ENCODE data around the gene LOXL3.

- TF ChIP-seq, protein P1, sequence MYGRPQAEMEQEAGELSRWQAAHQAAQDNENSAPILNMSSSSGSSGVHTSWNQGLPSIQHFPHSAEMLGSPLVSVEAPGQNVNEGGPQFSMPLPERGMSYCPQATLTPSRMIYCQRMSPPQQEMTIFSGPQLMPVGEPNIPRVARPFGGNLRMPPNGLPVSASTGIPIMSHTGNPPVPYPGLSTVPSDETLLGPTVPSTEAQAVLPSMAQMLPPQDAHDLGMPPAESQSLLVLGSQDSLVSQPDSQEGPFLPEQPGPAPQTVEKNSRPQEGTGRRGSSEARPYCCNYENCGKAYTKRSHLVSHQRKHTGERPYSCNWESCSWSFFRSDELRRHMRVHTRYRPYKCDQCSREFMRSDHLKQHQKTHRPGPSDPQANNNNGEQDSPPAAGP (tag by site-specific recombination; IDR thresholded peaks at IDR 0.05): no peak
- no peak for TF ChIP-seq ZNF155 (tag by site-specific recombination; IDR thresholded peaks at IDR 0.05)
- TF ChIP-seq CTCF (tag by site-specific recombination; IDR thresholded peaks at IDR 0.05): no peak
- TF ChIP-seq ZNF202 (tag by site-specific recombination; IDR thresholded peaks at IDR 0.05; ENCODE audit: borderline replicate concordance): no peak
- TF ChIP-seq ZNF132 (tag by site-specific recombination; IDR thresholded peaks at IDR 0.05; ENCODE audit: borderline replicate concordance): no peak
- no peak for TF ChIP-seq TCF7L2 (IDR thresholded peaks at IDR 0.05; ENCODE audit: borderline replicate concordance, low read depth, low read length)
- no peak for TF ChIP-seq ZNF391 (tag by site-specific recombination; IDR thresholded peaks at IDR 0.05; ENCODE audit: borderline replicate concordance, low read depth)
- TF ChIP-seq ZBTB17 (tag by site-specific recombination; IDR thresholded peaks at IDR 0.05): no peak
- no peak for TF ChIP-seq ATF2 (tag by site-specific recombination; IDR thresholded peaks at IDR 0.05; ENCODE audit: low read depth)
- no peak for TF ChIP-seq ZNF292 (tag by site-specific recombination; IDR thresholded peaks at IDR 0.05; ENCODE audit: borderline replicate concordance, low read depth)
Observed at GRCh38 chr2:74582184-74582583, 28.4 kb upstream of the LOXL3 start.
